HL-60 (cell line): ENCODE results near the gene CEP63.

Experiments used
- POLR2AphosphoS5 ChIP-seq: IDR thresholded peaks from 2 replicates; pipeline ENCODE4 v1.6.1; 2012; ENCODE audit warnings: low read depth
- SPI1 ChIP-seq: IDR thresholded peaks from 2 replicates; pipeline ENCODE4 v1.6.1; 2012; ENCODE audit warnings: low read depth, mild to moderate bottlenecking, borderline replicate concordance
- TF ChIP-seq, protein P1 (sequence below): IDR thresholded peaks from one replicate; pipeline ENCODE4 v1.5.1; 2011; ENCODE audit warnings: low read length, control low read depth, inconsistent platforms; ENCODE audit not compliant: insufficient read depth
- TF ChIP-seq, protein P2 (sequence below): IDR thresholded peaks from 2 replicates; pipeline ENCODE4 v1.6.1; 2012; ENCODE audit warnings: low read depth; ENCODE audit not compliant: insufficient replicate concordance

DNA sequence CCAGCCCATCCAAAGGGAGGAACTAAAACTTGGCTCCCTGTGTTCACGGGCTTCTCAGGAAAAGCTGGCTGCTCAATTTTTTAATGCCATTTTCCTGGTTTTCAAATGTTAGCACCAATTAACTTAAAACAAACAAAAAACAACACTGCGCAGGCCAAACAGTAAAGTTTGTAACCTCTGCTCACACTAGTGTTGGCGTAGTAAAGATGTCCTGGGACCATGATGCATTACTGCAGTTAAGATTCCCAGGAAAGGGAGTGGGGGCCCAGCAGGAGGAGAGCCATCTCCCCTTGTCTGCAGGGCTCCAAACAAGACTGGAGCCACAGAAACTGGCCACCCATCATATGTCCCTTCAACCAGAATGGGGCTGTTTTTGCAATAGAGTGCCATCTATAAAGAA is 91.0 kb downstream of the CEP63 start:
- TF ChIP-seq, protein P1, sequence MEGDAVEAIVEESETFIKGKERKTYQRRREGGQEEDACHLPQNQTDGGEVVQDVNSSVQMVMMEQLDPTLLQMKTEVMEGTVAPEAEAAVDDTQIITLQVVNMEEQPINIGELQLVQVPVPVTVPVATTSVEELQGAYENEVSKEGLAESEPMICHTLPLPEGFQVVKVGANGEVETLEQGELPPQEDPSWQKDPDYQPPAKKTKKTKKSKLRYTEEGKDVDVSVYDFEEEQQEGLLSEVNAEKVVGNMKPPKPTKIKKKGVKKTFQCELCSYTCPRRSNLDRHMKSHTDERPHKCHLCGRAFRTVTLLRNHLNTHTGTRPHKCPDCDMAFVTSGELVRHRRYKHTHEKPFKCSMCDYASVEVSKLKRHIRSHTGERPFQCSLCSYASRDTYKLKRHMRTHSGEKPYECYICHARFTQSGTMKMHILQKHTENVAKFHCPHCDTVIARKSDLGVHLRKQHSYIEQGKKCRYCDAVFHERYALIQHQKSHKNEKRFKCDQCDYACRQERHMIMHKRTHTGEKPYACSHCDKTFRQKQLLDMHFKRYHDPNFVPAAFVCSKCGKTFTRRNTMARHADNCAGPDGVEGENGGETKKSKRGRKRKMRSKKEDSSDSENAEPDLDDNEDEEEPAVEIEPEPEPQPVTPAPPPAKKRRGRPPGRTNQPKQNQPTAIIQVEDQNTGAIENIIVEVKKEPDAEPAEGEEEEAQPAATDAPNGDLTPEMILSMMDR: no peak
- TF ChIP-seq POLR2AphosphoS5 (no peak), SPI1 (no peak)
- TF ChIP-seq, protein P2, sequence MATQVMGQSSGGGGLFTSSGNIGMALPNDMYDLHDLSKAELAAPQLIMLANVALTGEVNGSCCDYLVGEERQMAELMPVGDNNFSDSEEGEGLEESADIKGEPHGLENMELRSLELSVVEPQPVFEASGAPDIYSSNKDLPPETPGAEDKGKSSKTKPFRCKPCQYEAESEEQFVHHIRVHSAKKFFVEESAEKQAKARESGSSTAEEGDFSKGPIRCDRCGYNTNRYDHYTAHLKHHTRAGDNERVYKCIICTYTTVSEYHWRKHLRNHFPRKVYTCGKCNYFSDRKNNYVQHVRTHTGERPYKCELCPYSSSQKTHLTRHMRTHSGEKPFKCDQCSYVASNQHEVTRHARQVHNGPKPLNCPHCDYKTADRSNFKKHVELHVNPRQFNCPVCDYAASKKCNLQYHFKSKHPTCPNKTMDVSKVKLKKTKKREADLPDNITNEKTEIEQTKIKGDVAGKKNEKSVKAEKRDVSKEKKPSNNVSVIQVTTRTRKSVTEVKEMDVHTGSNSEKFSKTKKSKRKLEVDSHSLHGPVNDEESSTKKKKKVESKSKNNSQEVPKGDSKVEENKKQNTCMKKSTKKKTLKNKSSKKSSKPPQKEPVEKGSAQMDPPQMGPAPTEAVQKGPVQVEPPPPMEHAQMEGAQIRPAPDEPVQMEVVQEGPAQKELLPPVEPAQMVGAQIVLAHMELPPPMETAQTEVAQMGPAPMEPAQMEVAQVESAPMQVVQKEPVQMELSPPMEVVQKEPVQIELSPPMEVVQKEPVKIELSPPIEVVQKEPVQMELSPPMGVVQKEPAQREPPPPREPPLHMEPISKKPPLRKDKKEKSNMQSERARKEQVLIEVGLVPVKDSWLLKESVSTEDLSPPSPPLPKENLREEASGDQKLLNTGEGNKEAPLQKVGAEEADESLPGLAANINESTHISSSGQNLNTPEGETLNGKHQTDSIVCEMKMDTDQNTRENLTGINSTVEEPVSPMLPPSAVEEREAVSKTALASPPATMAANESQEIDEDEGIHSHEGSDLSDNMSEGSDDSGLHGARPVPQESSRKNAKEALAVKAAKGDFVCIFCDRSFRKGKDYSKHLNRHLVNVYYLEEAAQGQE: no peak
